K562 (cell line): ENCODE measurements around the gene SRGAP3. TPM values are rescaled to one million over a fixed set of nuclear protein-coding genes. Genes with fewer than 3 reads are reported as not detected.

Source experiments
- ATAC-seq: fragments of 200-7000 bp; cut with Tn5 transposase; 3 replicates; pipeline ENCODE4 v1.9.1; 2020; ENCODE audit warnings: moderate library complexity
- BruUV-seq: library from RNA; stranded (reverse); fragments of 400-500 nt; replicated peaks from 2 replicates; lab custom pipeline; 2021; lab: Mats Ljungman, UMichigan
- CTCF ChIA-PET: fragments of 300-600 bp; formaldehyde crosslinking; extraction: SDS; loops from one replicate; lab custom pipeline; 2021; ENCODE audit warnings: low intra/inter-chr PET ratio; lab: Yijun Ruan, JAX
- POLR2A ChIA-PET: fragments of 300-600, 350-650 bp; sonication (Branson Sonifier 250); formaldehyde crosslinking; extraction: SDS; loops from one replicate; lab custom pipeline; 2021; ENCODE audit warnings: antibody characterized with exemption, inconsistent platforms; lab: Yijun Ruan, JAX
- DNase-seq, 4 experiments: peaks; one replicate each; pipeline versions ENCODE4 v3.0.0 to v3.0.0-alpha.2; 2011 to 2018; ENCODE audit warnings: low spot score in 3 of 4, mixed read lengths in 3 of 4; ENCODE audit errors: extremely low read depth in 1 of 4
- FAIRE-seq: peaks from 2 replicates; lab custom pipeline; 2011; peaks lifted over from hg19 to GRCh38; lab: Jason Lieb, UNC
- H2AFZ ChIP-seq: 2 replicates; pipeline ENCODE4 v1.6.0; 2011; ENCODE audit warnings: low read depth, low read length, control low read depth, inconsistent platforms
- H3K27ac ChIP-seq: fragments of 200-600 bp; 3 replicates; pipeline ENCODE4 v1.8.0; 2011; ENCODE audit warnings: low read depth, mild to moderate bottlenecking, control low read depth, inconsistent platforms, low read length, moderate library complexity, mixed read lengths; ENCODE audit errors: extremely low read depth
- H3K27me3 ChIP-seq, 2 experiments: fragments of 300-600 bp in 1 of 2; 2 replicates in 1 of 2; 3 replicates in 1 of 2; pipeline versions ENCODE4 v1.6.0 to v1.8.0; 2011; ENCODE audit warnings: inconsistent platforms in 2 of 2, low read length in 2 of 2, mild to moderate bottlenecking in 1 of 2, mixed read lengths in 1 of 2, moderate library complexity in 1 of 2; ENCODE audit not compliant: control insufficient read depth in 2 of 2, insufficient read depth in 2 of 2
- H3K36me3 ChIP-seq: fragments of 300-600 bp; 3 replicates; pipeline ENCODE4 v1.8.0; 2011; ENCODE audit warnings: mild to moderate bottlenecking, low read length, inconsistent platforms; ENCODE audit not compliant: control insufficient read depth, insufficient read depth
- H3K4me1 ChIP-seq, 2 experiments: fragments of 200-600 bp in 1 of 2; replicated peaks in 1 of 2; 2 replicates in 1 of 2; 3 replicates in 1 of 2; pipeline versions ENCODE4 v1.5.1 to v1.8.0; 2011; ENCODE audit warnings: inconsistent platforms in 2 of 2, low read length in 2 of 2, mild to moderate bottlenecking in 1 of 2, mixed read lengths in 1 of 2, moderate library complexity in 1 of 2; ENCODE audit not compliant: control insufficient read depth in 2 of 2, insufficient read depth in 2 of 2
- H3K4me2 ChIP-seq: 2 replicates; pipeline ENCODE4 v1.6.1; 2011; ENCODE audit warnings: low read length, control low read depth, inconsistent platforms, mixed read lengths; ENCODE audit not compliant: insufficient read depth
- H3K4me3 ChIP-seq: fragments of 200-600 bp; sonication (generic), shearing (Covaris generic); 2 replicates; pipeline ENCODE4 v1.5.1; 2016; ENCODE audit warnings: control low read depth, inconsistent platforms
- H3K79me2 ChIP-seq: fragments of 200-600 bp; 3 replicates; pipeline ENCODE4 v1.8.0; 2011; ENCODE audit warnings: low read length, inconsistent platforms; ENCODE audit not compliant: control insufficient read depth, insufficient read depth
- H3K9ac ChIP-seq, 2 experiments: 2 replicates each; pipeline versions ENCODE4 v1.6.0 to v1.6.1; 2011; ENCODE audit warnings: low read depth in 2 of 2, low read length in 2 of 2, control low read depth in 1 of 2, inconsistent platforms in 1 of 2, mild to moderate bottlenecking in 1 of 2, mixed read lengths in 1 of 2; ENCODE audit not compliant: insufficient read depth in 1 of 2
- H3K9me1 ChIP-seq: one replicate; pipeline ENCODE4 v1.6.0; 2011; ENCODE audit warnings: inconsistent platforms, mild to moderate bottlenecking, low read length, moderate library complexity; ENCODE audit not compliant: control insufficient read depth, insufficient read depth
- H3K9me3 ChIP-seq: replicated peaks from 2 replicates; pipeline ENCODE4 v1.5.1; 2011; ENCODE audit warnings: low read depth, low read length, inconsistent platforms; ENCODE audit not compliant: control insufficient read depth, insufficient read depth
- H4K20me1 ChIP-seq: replicated peaks from 2 replicates; pipeline ENCODE4 v1.6.1; 2011; ENCODE audit warnings: low read length, inconsistent platforms, mixed read lengths; ENCODE audit not compliant: control insufficient read depth, insufficient read depth
- E2F3 ChIP-seq: fragments of 250-450 bp; sonication (Bioruptor Pico); IDR thresholded peaks from 2 replicates; pipeline ENCODE4 v1.4.0; 2020; ENCODE audit warnings: mild to moderate bottlenecking
- HDAC1 ChIP-seq, 2 experiments: fragments of 450-650 bp; IDR thresholded peaks; 2 replicates each; pipeline ENCODE4 v1.6.1; 2016 to 2017; ENCODE audit warnings: inconsistent platforms in 1 of 2, mild to moderate bottlenecking in 1 of 2, moderate library complexity in 1 of 2
- SMARCA5 ChIP-seq: fragments of 450-650 bp; IDR thresholded peaks from 2 replicates; pipeline ENCODE4 v1.6.1; 2016
- TGIF2 ChIP-seq: sonication (generic); formaldehyde crosslinking; IDR thresholded peaks from 2 replicates; pipeline ENCODE4 v1.8.1; 2022; ENCODE audit warnings: mild to moderate bottlenecking, missing genetic modification reagents, moderate library complexity
- ZC3H4 ChIP-seq: sonication (generic); formaldehyde crosslinking; IDR thresholded peaks from 2 replicates; pipeline ENCODE4 v1.9.0; 2021; ENCODE audit warnings: missing genetic modification reagents, borderline replicate concordance
- ZNF24 ChIP-seq: fragments of 450-650 bp; IDR thresholded peaks from 2 replicates; pipeline ENCODE4 v1.6.1; 2016
- ZNF316 ChIP-seq: fragments of 450-650 bp; IDR thresholded peaks from 2 replicates; pipeline ENCODE4 v1.6.1; 2016
- WGBS: fragments of 100-300 bp; shearing (Covaris generic); methylation state at CpG from one replicate; pipeline ENCODE4 v1.1.6; 2016; ENCODE audit warnings: low coverage, mixed read lengths; ENCODE audit not compliant: insufficient coverage; ENCODE audit errors: missing lambda C conversion rate; 5-methylcytosine and 5-hydroxymethylcytosine counted together
- in situ Hi-C: fragments of 300-500 bp; cut with MboI; formaldehyde crosslinking; loops from 4 replicates; pipeline ENCODE4 v1.15.0; 2018; ENCODE audit warnings: inconsistent platforms, mixed read lengths
- intact Hi-C: fragments of 100-400 bp; cut with micrococcal nuclease; formaldehyde crosslinking; loops from 2 replicates; pipeline ENCODE4 v1.14.2; 2022
- polyA plus RNA-seq, 8 experiments: library from polyadenylated mRNA; depleted of rRNA in 4 of 8; stranded (reverse) in 5 of 8; unstranded in 3 of 8; fragments of >200 nt; fragmentation: Nextera tagmentation in 2 of 8; fragmentation: Illumina TruSeq in 1 of 8; extraction: Ambion mirVana in 2 of 8; extraction: Trizol in 1 of 8; gene quantifications; 2 replicates each; pipeline versions ENCODE4 v1.2.1 to v1.2.3, GENCODE V29; 2011 to 2014; ENCODE audit warnings: inconsistent platforms in 1 of 8, missing spikeins in 1 of 8
- total RNA-seq, 7 experiments: library from RNA; depleted of rRNA in 6 of 7; stranded (reverse); fragments of >200 nt in 6 of 7; fragmentation: Illumina TruSeq in 2 of 7; extraction: Trizol in 2 of 7; gene quantifications; 2 replicates each; pipeline versions ENCODE4 v1.2.1 to v1.2.3, GENCODE V29; 2011 to 2021; ENCODE audit warnings: low replicate concordance in 1 of 7
- TF ChIP-seq, protein P1 (sequence below): sonication (generic); formaldehyde crosslinking; IDR thresholded peaks from 2 replicates; pipeline ENCODE4 v1.8.1; 2022; ENCODE audit warnings: missing genetic modification reagents

The SRGAP3 gene
- total and polyA plus RNA-seq, 9 of the 15 experiments (the other 6 are each of a cell fraction or from before 2014, with no cell fraction given), result 0.11 to 0.85 (median 0.35) TPM; not detected in 2

DNA sequence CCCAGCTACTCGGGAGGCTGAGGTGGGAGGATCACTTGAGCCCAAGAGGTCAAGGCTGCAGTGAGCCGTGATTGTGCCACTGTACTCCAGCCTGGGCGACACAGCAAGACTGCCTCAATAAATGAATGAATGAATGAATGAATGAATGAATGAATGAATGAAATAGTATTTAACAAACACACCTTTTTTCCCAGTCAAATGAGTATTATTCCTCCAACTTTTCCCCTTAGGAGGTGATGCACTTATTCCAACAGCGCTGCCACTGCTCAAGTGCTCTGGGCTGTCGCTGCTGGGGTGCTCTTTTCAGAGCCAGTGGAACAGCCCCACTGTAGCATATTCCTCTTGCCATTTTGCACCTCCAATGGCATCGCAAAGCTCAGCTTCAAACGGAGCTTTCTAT lies 219.4 kb downstream of the SRGAP3 start:
- POLR2A ChIA-PET, result no interaction called here
- WGBS, result 1% methylated on average over 7 of the region's 7 CpGs
- CTCF ChIA-PET, result no interaction called here
- Histone ChIP-seq H3K36me3 (no peaks in the 10 kb centered on the region), H3K9ac (no peak overlapping the region), H3K4me2 (no peak overlapping the region), H3K4me3 (no peak overlapping the region), H3K9me1 (no peaks in the 10 kb centered on the region), H4K20me1 (no peaks in the 10 kb centered on the region), H3K27me3 (peaks cover 9 to 41% of the 10 kb centered on the region in 2 experiments; a peak in 4 of 5 replicates), H3K4me1 (no peaks in the 10 kb centered on the region), H3K9me3 (no peaks in the 10 kb centered on the region), H3K79me2 (no peaks in the 10 kb centered on the region), H3K27ac (no peak overlapping the region), H2AFZ (no peak overlapping the region)
- intact Hi-C loops (no loop called here), in situ Hi-C loops (no loop called here)
- BruUV-seq, result no TSS peak
- DNase-seq (no peak), ATAC-seq (no peak), FAIRE-seq (no peak)
- TF ChIP-seq TGIF2, result no peak
- TF ChIP-seq ZNF24, result peak; percentile 74
- no peak for TF ChIP-seq HDAC1 (IDR thresholded peaks at IDR 0.05)
- no peak for TF ChIP-seq ZNF316
- no peak for TF ChIP-seq ZC3H4
- no peak for TF ChIP-seq E2F3 (CRISPR knock-in tag)
- TF ChIP-seq, protein P1, sequence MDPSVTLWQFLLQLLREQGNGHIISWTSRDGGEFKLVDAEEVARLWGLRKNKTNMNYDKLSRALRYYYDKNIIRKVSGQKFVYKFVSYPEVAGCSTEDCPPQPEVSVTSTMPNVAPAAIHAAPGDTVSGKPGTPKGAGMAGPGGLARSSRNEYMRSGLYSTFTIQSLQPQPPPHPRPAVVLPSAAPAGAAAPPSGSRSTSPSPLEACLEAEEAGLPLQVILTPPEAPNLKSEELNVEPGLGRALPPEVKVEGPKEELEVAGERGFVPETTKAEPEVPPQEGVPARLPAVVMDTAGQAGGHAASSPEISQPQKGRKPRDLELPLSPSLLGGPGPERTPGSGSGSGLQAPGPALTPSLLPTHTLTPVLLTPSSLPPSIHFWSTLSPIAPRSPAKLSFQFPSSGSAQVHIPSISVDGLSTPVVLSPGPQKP (CRISPR knock-in tag), result no peak
- TF ChIP-seq SMARCA5, result no peak
